ENCODE results near the gene NR1D1.
"Not testable (repeated sequence)": the region's sequence is repeated elsewhere in the genome, so short reads cannot be mapped to it uniquely, and the experiment has no call there.

NR1D1 gene

GRCh38 chr17:40100419-40100668 lies at the start of gene NR1D1:
TSS of gene NR1D1 (minus strand) at chr17:40100589. CDS start at chr17:40100094, 495 bp downstream.
- H3K27ac ChIP-seq, result peak within 1 kb of the TSS; percentile 75
- TF ChIP-seq ZFX (IDR thresholded peaks at IDR 0.05) (no peak), CTCF (conservative IDR thresholded peaks at IDR 0.05) (no peak)

GRCh38 chr17:40148527-40148926 lies 48.1 kb upstream of the NR1D1 start:
- no peak for TF ChIP-seq ZFX (IDR thresholded peaks at IDR 0.05)
- no peak for TF ChIP-seq CTCF (conservative IDR thresholded peaks at IDR 0.05)
- no peak overlapping the region for H3K27ac ChIP-seq

GRCh38 chr17:40145476-40145875 lies 45.1 kb upstream of the NR1D1 start:
- no peak overlapping the region for H3K27ac ChIP-seq
- no peak for TF ChIP-seq CTCF (conservative IDR thresholded peaks at IDR 0.05)

GRCh38 chr17:40143166-40143565 lies 42.8 kb upstream of the NR1D1 start:
- H3K27ac ChIP-seq, result not testable (repeated sequence)

- TF ChIP-seq CTCF (conservative IDR thresholded peaks at IDR 0.05) (no peak), ZFX (IDR thresholded peaks at IDR 0.05) (no peak)
- H3K27ac ChIP-seq, result peak overlapping the region; percentile 94
These were observed 39.2 kb upstream of the NR1D1 start for GRCh38 chr17:40139566-40140058.

- TF ChIP-seq ZFX (IDR thresholded peaks at IDR 0.05), result no peak
- no peak for TF ChIP-seq CTCF (conservative IDR thresholded peaks at IDR 0.05)
- no peak overlapping the region for H3K27ac ChIP-seq
These were observed 35.4 kb upstream of the NR1D1 start for GRCh38 chr17:40135817-40136216.

GRCh38 chr17:40134184-40134583 lies 33.8 kb upstream of the NR1D1 start:
- H3K27ac ChIP-seq, result no peak overlapping the region
- TF ChIP-seq CTCF (conservative IDR thresholded peaks at IDR 0.05) (no peak), ZFX (IDR thresholded peaks at IDR 0.05) (no peak)

GRCh38 chr17:40130352-40131042 lies 30.1 kb upstream of the NR1D1 start:
- no peak overlapping the region for H3K27ac ChIP-seq

More at GRCh38 chr17:40130352-40131042, 30.1 kb upstream of the NR1D1 start:
- TF ChIP-seq CTCF (conservative IDR thresholded peaks at IDR 0.05) (no peak), ZFX (IDR thresholded peaks at IDR 0.05) (no peak)
